BE2C (cell line): ENCODE measurements around the gene LBHD2.

Experiments
- DNase-seq: peaks from one replicate; pipeline ENCODE4 v3.0.0-alpha.2; 2020
- H3K27me3 ChIP-seq: fragments of 250-450 bp; sonication (Bioruptor Pico); 2 replicates; pipeline ENCODE4 v1.5.1; 2020; ENCODE audit warnings: mild to moderate bottlenecking
- H3K36me3 ChIP-seq: fragments of 250-450 bp; sonication (Bioruptor Pico); 2 replicates; pipeline ENCODE4 v1.5.1; 2020; ENCODE audit warnings: mild to moderate bottlenecking
- H3K4me1 ChIP-seq: fragments of 250-450 bp; sonication (Bioruptor Pico); 2 replicates; pipeline ENCODE4 v1.5.1; 2020
- H3K4me3 ChIP-seq: 2 replicates; pipeline ENCODE4 v1.5.1; 2011; ENCODE audit warnings: low read depth, low read length
- H3K9me3 ChIP-seq: fragments of 250-450 bp; sonication (Bioruptor Pico); 2 replicates; pipeline ENCODE4 v1.5.1; 2020
- TF ChIP-seq, protein P1 (sequence below): IDR thresholded peaks from 2 replicates; pipeline ENCODE4 v1.5.1; 2012; ENCODE audit warnings: mild to moderate bottlenecking, low read depth, low read length

LBHD2 gene

GRCh38 chr14:103135333-103136260 is 51.6 kb downstream of the LBHD2 start:
- DNase-seq: no peak
- Histone ChIP-seq H3K9me3 (no peaks in the 10 kb centered on the region), H3K36me3 (no peaks in the 10 kb centered on the region), H3K4me1 (peaks cover 11% of the 10 kb centered on the region), H3K4me3 (no peak overlapping the region), H3K27me3 (no peaks in the 10 kb centered on the region)
- TF ChIP-seq, protein P1, sequence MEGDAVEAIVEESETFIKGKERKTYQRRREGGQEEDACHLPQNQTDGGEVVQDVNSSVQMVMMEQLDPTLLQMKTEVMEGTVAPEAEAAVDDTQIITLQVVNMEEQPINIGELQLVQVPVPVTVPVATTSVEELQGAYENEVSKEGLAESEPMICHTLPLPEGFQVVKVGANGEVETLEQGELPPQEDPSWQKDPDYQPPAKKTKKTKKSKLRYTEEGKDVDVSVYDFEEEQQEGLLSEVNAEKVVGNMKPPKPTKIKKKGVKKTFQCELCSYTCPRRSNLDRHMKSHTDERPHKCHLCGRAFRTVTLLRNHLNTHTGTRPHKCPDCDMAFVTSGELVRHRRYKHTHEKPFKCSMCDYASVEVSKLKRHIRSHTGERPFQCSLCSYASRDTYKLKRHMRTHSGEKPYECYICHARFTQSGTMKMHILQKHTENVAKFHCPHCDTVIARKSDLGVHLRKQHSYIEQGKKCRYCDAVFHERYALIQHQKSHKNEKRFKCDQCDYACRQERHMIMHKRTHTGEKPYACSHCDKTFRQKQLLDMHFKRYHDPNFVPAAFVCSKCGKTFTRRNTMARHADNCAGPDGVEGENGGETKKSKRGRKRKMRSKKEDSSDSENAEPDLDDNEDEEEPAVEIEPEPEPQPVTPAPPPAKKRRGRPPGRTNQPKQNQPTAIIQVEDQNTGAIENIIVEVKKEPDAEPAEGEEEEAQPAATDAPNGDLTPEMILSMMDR: no peak

GRCh38 chr14:103136388-103137271 is 52.6 kb downstream of the LBHD2 start:
- Histone ChIP-seq H3K4me1 (peaks cover 10% of the 10 kb centered on the region), H3K36me3 (no peaks in the 10 kb centered on the region), H3K9me3 (no peaks in the 10 kb centered on the region), H3K4me3 (no peak overlapping the region), H3K27me3 (no peaks in the 10 kb centered on the region)
- TF ChIP-seq, protein P1: no peak
- no peak for DNase-seq

GRCh38 chr14:103137689-103138300 is 53.8 kb downstream of the LBHD2 start:
- Histone ChIP-seq H3K36me3 (no peaks in the 10 kb centered on the region), H3K4me3 (no peak overlapping the region), H3K9me3 (no peaks in the 10 kb centered on the region), H3K4me1 (peaks cover 8% of the 10 kb centered on the region), H3K27me3 (no peaks in the 10 kb centered on the region)
- DNase-seq: no peak
- TF ChIP-seq, protein P1: no peak

- Histone ChIP-seq H3K4me3 (no peak overlapping the region), H3K4me1 (peaks cover 12% of the 10 kb centered on the region; the same call in 1 of the 2 replicates), H3K36me3 (no peaks in the 10 kb centered on the region), H3K27me3 (no peaks in the 10 kb centered on the region), H3K9me3 (no peaks in the 10 kb centered on the region)
- TF ChIP-seq, protein P1: no peak
- no peak for DNase-seq
These were observed 54.5 kb downstream of the LBHD2 start for GRCh38 chr14:103138301-103139131.

DNA sequence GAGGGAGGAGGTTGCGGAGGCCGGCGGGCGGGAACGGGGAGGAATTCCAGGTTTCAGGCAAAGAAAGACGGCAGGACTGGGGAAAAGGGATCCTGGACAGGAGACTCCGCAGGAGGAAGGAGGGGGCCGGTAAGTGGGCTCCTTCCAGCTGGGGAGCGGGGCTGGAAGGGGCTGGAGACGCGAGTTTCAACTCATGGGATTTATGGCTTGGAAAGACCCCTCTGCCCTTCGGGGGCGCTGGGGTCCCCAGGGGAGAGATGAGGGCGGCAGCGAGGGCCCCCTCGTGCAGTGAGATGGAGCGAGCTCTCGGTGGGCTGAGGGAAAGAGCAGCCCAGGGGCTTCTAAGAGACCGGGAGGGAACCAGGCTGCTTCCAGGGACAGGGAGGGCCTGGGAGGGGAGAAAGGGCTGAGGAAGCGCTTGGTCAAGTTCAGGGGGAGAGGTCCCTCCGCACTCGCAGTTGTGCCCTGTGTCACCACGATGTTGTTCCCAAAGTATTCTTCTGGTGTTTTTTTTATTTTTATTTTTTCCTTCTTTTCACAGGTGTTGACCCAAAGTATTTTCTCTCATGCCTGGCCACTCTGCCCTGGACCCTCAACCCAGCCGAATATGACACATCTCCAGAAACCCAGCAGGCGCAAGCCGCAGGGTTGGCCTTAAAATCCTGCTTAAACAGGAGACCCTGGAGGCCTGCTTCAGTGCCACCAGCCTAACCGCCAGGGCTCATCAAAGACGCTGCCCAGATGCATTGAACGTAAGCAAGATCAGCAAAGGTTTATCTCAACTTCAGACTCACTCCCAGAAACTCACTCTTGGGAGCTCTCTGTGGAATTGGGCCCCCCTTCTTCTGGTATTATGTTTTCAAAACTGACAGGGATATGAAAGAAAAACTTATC is 55.4 kb downstream of the LBHD2 start:
- TF ChIP-seq, protein P1: no peak
- Histone ChIP-seq H3K4me1 (peaks cover 13% of the 10 kb centered on the region; the same call in 1 of the 2 replicates), H3K27me3 (no peaks in the 10 kb centered on the region), H3K36me3 (no peaks in the 10 kb centered on the region), H3K9me3 (no peaks in the 10 kb centered on the region), H3K4me3 (no peak overlapping the region)
- no peak for DNase-seq
